ENCODE measurements around the gene FNBP1L.

DNA sequence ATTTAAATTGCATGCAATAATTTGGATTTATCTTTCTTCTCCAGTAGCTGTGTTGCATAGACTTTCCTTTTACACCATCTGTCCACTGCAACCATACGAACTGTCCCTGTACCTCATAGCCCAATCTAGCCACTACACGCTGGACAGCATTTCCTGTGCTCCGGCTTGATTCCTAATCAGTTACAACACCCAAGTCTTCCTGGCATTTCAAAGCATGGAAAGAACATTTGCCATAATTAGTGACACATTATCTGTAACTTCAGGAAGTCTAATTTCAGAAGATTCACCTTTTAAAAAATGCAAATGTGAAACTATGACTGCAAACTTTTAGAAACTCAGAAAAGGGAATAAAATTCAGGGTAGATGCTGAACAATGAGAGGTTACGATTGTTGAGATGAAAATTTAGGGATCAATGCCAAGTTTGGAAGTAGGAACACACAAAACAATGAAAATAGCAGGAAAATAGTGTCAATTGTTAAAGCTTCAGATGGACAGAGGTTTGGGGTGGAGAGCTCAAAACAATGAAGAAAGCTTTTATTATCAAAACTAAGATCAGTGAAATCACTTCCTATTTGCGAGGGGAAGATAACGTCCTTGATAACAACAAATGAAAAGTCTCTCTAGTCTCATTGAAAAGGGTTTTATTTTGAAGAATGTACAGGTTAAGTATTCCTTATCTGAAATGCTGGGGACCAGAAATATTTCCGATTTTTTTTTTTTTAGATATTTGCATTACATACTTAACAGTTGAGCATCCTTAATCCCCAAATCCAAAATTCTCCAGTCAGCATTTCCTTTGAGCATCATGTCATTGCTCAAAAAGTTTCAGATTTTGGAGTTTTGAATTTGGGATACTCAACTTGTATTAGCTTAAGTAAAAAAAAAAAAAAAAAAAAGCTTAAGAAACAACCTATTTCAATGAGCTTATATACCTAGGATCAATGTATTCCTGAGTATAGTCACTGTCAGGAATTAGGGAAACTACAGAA lies 107.3 kb downstream of the FNBP1L start:
- TF ChIP-seq, protein P1, sequence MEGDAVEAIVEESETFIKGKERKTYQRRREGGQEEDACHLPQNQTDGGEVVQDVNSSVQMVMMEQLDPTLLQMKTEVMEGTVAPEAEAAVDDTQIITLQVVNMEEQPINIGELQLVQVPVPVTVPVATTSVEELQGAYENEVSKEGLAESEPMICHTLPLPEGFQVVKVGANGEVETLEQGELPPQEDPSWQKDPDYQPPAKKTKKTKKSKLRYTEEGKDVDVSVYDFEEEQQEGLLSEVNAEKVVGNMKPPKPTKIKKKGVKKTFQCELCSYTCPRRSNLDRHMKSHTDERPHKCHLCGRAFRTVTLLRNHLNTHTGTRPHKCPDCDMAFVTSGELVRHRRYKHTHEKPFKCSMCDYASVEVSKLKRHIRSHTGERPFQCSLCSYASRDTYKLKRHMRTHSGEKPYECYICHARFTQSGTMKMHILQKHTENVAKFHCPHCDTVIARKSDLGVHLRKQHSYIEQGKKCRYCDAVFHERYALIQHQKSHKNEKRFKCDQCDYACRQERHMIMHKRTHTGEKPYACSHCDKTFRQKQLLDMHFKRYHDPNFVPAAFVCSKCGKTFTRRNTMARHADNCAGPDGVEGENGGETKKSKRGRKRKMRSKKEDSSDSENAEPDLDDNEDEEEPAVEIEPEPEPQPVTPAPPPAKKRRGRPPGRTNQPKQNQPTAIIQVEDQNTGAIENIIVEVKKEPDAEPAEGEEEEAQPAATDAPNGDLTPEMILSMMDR (IDR thresholded peaks at IDR 0.05): no peak
- TF ChIP-seq POLR2A (IDR thresholded peaks at IDR 0.05) (no peak), POLR2AphosphoS5 (IDR thresholded peaks at IDR 0.05) (peak in 2 of 4 donors; percentile 12 to 32)
